ENCODE data around the gene CGB1. TPM values are rescaled to one million over a fixed set of nuclear protein-coding genes. Genes with fewer than 3 reads are reported as not detected.

The CGB1 gene
- total and polyA plus RNA-seq, 9 of the 15 experiments (the other 6 are each of a cell fraction or from before 2014, with no cell fraction given) = not detected

DNA sequence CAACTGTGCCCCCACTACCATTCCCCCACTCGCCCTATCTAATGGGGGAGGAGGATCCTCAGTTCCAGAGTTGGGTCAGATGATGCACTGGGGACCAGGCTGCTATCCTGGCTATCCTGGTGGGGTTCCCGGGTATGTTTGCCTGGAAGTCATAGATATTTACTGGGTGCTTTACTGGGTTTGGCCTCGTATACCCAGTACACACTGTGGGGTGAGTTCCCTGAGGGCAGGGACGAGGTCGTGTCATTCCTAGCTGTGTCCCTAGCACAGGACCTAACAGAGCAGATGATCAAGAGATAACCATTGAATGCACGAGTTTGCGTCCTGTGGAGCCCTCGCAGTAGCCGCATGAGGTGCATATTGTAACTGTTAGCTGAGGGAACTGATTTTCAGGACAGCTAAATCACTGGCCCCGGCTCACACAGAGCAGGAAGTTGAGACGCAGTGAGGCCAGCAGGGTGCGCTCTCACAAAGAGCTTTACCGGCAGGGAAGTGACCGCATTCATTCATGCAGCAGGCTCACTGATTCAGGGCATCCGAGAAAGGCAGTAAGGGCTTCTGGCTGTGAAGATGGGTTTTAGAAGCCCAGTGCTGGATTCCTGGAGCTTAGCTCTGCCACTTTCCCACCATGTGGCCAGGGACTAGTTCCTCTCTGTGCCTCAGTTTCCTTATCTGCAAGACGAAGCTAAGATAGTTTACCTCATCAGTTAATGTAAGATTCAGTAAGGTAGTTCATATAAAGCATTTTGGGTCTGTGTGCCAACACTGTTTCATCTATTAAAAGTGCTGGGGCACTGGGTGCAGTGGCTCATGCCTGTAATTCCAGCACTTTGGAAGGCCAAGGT, 37.0 kb downstream of the CGB1 start (continued):
- TF ChIP-seq, protein P1, sequence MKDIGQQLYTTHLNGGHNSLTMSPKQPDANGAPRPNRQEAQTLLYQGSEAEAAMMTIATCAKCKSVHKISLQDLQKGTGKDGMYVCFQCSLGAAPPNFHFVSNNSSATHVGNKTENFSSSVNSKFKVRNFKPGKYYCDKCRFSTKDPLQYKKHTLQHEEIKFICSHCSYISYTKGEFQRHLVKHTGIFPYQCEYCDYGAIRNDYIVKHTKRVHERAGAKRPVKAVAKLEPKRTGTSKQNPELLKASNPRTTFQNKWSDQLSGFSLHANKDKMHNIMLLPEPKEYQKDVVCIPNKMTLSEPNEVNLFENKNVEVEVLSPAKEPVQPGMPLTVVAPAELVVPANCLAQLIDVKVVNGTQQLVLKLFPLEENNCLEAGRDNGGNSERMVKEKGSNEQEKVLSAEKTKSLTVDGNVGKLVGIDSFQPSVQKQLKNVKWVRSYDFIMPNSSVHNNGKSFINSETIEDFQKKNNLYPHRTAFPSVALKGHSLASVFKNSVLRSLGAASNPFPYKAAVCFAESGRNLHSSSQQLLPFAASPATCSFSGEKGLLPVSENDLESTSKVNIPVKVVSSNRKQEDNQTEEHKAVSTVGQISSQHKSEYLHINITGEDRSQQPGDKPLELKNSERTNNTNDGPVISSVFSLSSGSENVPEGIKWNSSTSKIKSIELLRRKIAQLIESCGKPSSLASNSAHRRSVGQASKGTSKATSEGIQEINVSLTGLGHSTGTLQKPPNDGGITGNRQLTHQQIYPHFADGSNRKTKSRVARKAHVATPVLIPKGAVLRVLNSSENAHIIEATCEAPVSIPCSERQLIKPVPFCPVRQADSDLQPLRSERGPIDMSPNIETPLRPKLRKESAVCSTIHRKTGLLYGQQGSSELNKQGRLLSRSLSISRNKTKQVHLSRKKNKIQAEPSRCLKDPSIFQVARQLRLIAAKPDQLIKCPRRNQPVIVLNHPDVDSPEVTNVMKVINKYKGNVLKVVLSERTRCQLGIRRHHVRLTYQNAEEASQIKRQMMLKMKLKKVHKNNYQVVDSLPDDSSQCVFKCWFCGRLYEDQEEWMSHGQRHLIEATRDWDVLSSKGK (CRISPR knock-in tag; IDR thresholded peaks at IDR 0.05) = no peak
- peak; percentile 28; the same call in 1 of the 2 replicates for TF ChIP-seq MYNN (IDR thresholded peaks at IDR 0.05)
- TF ChIP-seq MYNN (CRISPR knock-in tag; IDR thresholded peaks at IDR 0.05) = no peak
- no peak for TF ChIP-seq ETV6 (IDR thresholded peaks at IDR 0.05; ENCODE audit: borderline replicate concordance in 1 of 2, low read depth in 2 of 2, low read length in 1 of 2)
- TF ChIP-seq ETV6 (CRISPR knock-in tag; IDR thresholded peaks at IDR 0.05; ENCODE audit: borderline replicate concordance) = no peak
- no peak for TF ChIP-seq FOXA3 (CRISPR knock-in tag; conservative IDR thresholded peaks at IDR 0.05 in 1 of 2, IDR thresholded peaks at IDR 0.05 in 1 of 2)
- TF ChIP-seq, protein P2, sequence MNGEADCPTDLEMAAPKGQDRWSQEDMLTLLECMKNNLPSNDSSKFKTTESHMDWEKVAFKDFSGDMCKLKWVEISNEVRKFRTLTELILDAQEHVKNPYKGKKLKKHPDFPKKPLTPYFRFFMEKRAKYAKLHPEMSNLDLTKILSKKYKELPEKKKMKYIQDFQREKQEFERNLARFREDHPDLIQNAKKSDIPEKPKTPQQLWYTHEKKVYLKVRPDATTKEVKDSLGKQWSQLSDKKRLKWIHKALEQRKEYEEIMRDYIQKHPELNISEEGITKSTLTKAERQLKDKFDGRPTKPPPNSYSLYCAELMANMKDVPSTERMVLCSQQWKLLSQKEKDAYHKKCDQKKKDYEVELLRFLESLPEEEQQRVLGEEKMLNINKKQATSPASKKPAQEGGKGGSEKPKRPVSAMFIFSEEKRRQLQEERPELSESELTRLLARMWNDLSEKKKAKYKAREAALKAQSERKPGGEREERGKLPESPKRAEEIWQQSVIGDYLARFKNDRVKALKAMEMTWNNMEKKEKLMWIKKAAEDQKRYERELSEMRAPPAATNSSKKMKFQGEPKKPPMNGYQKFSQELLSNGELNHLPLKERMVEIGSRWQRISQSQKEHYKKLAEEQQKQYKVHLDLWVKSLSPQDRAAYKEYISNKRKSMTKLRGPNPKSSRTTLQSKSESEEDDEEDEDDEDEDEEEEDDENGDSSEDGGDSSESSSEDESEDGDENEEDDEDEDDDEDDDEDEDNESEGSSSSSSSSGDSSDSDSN (IDR thresholded peaks at IDR 0.05; ENCODE audit: borderline replicate concordance in 1 of 2, low read depth in 2 of 2, low read length in 2 of 2) = no peak
- TF ChIP-seq, protein P3, sequence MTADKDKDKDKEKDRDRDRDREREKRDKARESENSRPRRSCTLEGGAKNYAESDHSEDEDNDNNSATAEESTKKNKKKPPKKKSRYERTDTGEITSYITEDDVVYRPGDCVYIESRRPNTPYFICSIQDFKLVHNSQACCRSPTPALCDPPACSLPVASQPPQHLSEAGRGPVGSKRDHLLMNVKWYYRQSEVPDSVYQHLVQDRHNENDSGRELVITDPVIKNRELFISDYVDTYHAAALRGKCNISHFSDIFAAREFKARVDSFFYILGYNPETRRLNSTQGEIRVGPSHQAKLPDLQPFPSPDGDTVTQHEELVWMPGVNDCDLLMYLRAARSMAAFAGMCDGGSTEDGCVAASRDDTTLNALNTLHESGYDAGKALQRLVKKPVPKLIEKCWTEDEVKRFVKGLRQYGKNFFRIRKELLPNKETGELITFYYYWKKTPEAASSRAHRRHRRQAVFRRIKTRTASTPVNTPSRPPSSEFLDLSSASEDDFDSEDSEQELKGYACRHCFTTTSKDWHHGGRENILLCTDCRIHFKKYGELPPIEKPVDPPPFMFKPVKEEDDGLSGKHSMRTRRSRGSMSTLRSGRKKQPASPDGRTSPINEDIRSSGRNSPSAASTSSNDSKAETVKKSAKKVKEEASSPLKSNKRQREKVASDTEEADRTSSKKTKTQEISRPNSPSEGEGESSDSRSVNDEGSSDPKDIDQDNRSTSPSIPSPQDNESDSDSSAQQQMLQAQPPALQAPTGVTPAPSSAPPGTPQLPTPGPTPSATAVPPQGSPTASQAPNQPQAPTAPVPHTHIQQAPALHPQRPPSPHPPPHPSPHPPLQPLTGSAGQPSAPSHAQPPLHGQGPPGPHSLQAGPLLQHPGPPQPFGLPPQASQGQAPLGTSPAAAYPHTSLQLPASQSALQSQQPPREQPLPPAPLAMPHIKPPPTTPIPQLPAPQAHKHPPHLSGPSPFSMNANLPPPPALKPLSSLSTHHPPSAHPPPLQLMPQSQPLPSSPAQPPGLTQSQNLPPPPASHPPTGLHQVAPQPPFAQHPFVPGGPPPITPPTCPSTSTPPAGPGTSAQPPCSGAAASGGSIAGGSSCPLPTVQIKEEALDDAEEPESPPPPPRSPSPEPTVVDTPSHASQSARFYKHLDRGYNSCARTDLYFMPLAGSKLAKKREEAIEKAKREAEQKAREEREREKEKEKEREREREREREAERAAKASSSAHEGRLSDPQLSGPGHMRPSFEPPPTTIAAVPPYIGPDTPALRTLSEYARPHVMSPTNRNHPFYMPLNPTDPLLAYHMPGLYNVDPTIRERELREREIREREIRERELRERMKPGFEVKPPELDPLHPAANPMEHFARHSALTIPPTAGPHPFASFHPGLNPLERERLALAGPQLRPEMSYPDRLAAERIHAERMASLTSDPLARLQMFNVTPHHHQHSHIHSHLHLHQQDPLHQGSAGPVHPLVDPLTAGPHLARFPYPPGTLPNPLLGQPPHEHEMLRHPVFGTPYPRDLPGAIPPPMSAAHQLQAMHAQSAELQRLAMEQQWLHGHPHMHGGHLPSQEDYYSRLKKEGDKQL (CRISPR knock-in tag; IDR thresholded peaks at IDR 0.05; ENCODE audit: borderline replicate concordance) = no peak
- TF ChIP-seq MXI1 (IDR thresholded peaks at IDR 0.05; ENCODE audit: low read depth, low read length) = no peak
- TF ChIP-seq GABPB1 (CRISPR knock-in tag; IDR thresholded peaks at IDR 0.05) = peak; percentile 64; the same call in 1 of the 2 replicates
- TF ChIP-seq ZNF696 (CRISPR knock-in tag; conservative IDR thresholded peaks at IDR 0.05) = no peak
- no peak for TF ChIP-seq ZFP36 (IDR thresholded peaks at IDR 0.05; ENCODE audit: low read depth, low read length, partially characterized antibody)
- no peak for TF ChIP-seq GABPA (tag; conservative IDR thresholded peaks at IDR 0.05; ENCODE audit: low read depth)
- no peak for TF ChIP-seq ZNF175 (CRISPR knock-in tag; IDR thresholded peaks at IDR 0.05; ENCODE audit: low read depth)
- no peak for TF ChIP-seq RB1 (IDR thresholded peaks at IDR 0.05; ENCODE audit: low read depth)
- no peak for TF ChIP-seq ZNF232 (CRISPR knock-in tag; IDR thresholded peaks at IDR 0.05)

Measured in K562 (cell line).